Measurements from ENCODE around the gene TMTC2.

DNA sequence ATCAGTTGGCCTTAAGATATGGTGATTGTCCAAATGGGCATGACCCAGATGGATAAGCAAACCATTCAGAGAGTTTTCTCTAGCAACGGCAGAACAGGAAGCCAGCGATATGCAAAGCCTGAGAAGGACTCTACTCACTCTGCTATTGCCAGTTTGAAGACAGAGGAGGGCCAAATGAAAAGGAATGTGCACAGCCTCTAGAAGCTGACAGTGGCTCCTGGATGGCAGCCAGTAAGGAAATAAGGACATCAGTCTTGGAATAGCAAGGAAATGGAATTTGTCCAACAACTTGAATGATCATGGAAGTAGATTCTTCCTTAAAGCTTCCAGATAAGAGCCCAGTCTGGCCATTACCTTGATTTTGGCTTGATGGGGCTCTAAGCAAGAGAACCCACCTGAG, 60.0 kb downstream of the TMTC2 start:
- no peak for TF ChIP-seq EZH2 (IDR thresholded peaks at IDR 0.05)
- no peak for TF ChIP-seq FOXP2 (optimal IDR thresholded peaks at IDR 0.05; ENCODE audit: control extremely low read depth, extremely low read length, insufficient read depth)
- no peak for TF ChIP-seq POLR2AphosphoS5 (IDR thresholded peaks at IDR 0.05; ENCODE audit: borderline replicate concordance, low read depth, low read length)

Data from SK-N-MC (cell line).